Measurements from ENCODE around the gene HAGHL.
"Not testable (repeated sequence)": the region's sequence is repeated elsewhere in the genome, so short reads cannot be mapped to it uniquely, and the experiment has no call there.

Gene HAGHL

DNA sequence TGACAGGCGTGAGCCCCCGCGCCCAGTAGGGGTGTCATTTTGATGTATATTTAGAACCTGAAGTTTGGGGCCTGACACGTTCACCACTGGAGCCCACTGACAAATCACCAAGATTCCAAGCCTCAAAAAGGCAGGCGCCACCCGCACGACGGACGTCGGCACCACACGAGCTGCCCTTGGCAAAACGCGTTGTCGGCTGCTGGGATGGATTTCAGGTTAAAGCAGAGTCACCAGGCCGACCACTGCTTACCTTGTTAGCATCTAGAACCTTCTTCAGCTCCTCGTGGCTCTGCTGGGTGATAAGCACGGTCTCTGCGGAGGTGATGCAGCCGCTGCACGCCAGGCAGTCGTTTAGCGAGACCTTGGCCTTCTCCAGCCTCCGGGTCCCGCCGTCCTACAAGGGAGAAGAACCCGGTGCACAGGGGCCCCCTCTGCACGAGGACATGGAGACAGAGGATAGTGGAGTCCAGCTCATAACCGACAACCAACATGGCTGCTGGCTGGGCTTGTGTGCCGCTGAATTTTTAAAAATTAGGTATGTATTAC is 10.1 kb downstream of the HAGHL start:
- no peak for DNase-seq

DNA sequence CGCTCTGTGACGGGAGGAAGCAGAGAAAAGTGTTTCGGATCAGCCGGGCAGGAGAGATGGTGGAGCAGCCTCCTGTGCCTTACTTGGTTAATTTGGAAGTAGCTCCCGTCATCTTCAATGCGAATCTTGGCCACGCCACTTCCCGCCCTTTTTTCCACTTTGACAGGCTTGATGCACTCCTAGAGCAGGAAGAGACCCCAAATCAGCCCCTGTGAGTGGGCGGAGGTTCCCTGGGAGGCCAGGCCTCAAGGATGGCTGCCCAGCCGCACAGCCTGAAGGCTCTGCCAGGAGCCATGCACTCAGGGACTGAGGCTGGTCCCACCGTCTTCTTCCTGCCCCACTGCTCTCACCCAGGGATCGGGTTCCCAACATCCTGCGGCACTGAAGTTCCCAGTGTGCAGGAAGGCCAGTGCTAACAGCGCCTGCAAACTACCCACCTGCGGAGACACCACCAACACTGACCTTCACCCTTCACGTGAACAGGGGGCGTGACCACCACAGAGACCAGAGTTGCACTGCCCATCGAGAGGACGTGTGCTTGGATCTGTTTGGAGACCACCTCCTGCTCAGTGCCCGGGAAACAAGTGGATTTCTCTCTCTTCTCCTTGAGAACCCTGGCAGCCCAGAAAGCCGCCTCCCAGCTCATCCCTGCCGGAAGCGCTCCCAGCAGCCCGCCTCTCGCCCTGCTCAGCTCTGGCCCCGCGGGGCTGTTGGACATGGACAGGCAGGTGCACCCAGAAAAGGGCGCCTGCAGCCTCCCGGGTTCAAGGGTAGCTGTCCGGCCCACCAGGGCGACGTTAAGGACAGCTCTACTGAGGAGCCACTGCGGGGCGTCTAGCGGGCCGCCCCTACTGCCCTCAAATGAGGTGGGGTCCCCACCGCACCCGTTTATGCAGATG is 12.9 kb downstream of the HAGHL start:
- DNase-seq: peak; percentile 25

DNA sequence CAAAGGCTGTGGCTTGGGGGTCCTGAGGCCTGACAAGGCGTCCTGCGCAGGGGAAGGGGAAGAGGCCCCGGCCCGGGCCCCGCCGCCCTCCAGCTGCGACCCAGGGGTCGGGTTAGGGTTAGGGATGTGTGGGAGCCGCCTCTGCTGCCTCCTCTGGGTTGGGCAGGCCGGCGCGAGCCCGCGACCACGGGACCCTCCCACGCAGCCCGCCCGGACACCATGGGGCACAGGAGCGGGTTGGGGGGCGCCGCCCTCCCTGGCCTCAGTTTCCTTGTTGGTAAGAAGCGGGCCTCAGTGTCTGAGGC is 13.5 kb downstream of the HAGHL start:
- no peak for DNase-seq

DNA sequence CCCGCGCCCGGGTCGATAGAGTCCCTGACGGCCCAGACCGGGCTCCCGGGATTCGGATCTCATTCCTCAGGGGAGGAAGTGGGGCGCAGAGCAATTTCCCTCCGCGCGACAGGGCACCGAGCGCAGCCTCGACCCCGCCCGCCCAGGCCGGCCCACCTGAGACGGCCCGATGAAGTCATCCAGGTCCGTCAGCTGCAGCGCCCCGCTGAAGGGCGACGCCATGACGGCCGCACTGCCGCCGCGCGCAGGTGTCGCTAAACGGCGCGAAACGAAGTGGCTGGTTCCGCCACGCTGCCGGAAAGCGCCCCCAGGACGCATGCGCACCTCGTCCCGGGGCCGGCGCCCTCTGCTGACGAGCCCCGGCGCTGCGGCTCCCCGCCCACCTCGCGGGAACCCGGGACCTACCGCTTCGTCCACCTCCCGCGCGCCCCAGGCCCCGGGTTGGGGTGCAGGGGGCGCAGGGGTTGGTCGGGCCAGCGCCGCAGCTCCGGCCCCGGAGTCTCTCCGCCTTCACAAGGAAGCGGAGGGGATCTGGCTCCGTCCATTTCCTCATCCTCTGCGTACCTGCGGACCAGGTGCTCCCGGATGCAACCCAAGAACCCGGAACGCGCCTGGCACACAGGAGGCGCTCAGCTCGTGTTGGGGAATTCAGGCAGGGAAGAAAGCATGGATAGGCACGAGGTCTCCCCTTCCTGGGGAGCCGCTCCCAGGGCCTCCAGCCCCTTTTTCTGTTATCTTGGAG is 14.0 kb downstream of the HAGHL start, which contains the start of gene CIAO3:
Gene CIAO3, minus strand, starts transcription at position 234 of the 742 bp plus-strand sequence. Its CDS starts 12 bp downstream, at position 222.
- DNase-seq: peak; percentile 95

DNA sequence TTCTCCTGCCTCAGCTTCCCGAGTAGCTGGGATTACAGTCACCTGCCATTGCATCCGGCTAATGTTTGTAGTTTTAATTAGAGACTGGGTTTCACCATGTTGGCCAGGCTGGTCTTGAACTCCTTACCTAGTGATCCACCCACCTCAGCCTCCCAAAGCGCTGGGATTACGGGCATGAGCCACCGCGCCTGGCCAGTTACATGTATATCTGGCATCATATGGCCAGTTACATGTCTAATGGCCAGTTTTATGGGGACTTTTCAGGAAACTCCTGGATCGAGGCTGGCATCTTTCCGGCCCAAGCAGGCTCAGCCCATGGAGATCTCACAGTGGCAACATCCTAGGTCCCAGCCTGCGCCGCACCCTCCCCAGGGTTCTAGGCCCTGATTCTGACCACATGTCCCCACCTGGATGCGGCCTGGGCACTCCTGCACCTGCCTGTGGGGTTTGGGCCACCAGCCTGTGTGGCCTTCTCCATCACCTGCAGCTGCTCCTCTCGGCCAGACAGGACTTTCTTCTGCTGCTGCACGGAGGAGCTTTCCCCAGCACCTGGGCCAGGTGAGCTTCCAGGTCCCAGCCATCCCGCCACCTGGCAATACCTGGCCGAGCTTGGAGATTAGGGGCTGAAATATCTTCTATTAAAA is 15.2 kb downstream of the HAGHL start:
- no peak for DNase-seq

DNA sequence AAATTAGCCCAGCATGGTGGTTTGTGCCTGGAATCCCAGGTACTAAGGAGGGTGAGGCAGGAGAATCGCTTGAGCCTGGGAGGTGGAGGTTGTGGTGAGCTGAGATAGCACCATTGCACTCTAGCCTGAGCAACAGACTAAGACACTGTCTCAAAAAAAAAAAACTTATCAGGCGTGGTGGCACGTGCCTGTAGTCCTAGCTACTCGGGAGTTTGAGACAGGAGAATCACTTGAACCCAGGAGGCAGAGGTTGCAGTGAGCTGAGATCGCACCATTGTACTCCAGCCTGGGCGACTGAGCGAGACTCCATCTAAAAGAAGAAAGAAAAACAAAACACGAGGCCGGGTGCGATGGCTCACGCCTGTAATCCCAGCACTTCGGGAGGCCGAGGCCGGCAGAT is 16.0 kb downstream of the HAGHL start:
- DNase-seq: not testable (repeated sequence)

DNA sequence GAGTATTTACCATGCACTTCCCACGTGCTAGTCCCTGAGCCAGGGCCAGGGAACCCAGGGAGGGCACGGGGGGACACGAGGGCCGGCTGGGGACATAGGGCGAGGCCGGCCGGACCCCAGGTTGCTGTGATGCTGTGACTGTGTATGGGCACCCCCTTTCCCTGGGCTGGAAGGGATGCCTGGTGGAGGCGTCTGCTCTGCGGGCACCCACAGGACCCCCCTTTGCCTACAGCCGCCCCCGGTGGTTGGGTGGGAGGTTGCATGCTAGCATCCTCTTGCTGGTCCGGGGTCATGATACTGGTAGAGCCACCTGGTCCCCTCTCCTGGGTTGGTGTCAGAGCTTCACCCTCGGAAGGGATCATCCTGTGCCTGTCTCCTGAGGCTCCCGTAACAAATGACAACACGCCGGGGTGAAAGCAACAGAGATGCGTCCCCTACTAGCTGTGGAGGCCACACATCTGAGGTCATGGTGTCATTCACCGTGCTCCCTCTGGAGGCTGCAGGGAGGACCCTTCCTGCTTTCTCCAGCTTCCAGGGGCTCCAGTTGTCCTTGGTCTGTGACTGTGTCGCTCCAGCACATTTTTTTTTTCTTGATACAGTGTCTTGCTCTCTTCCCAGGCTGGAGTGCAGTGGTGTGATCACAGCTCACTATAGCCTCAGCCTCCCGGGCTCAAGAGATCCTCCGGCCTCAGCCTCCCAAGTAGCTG is 17.0 kb downstream of the HAGHL start:
- DNase-seq: no peak

DNA sequence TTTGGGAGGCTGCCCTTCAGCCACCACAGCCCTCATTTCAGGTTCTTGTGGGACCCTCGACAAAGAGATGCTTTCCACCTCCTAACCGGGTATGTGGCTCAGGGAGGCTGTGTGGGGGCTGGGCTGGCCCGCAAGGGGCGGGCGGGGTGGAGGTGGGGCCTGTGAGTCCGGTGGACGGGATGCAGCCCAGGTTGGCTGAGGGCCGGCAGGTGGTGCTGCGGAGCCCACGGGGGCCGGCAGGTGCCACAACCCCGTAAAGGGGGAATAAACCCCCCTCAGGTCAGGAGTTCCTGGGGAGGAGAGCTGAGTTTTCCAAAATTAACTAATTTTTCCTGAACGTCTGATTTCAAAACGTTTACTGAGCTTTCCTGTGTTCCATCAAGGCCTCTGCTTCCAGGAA is 18.8 kb downstream of the HAGHL start:
- DNase-seq: no peak

DNA sequence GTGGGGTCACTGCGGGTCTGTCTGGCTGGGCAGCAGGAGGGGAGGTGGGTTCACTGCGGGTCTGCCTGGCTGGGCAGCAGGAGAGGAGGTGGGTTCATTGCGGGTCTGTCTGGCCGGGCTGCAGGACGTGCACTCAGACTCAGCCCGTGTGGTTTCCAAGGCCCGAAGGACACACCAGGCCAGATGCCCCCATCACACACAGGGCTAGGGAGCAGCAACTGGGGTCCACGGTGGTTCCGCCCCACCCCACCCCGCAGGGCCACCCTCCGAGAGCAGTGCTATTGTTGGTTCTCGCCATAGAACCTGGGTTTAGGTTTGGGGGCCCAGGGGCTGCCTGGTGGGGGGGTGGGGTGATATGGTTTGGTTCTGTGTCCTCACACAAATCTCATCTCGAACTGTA is 19.7 kb downstream of the HAGHL start:
- DNase-seq: no peak

DNA sequence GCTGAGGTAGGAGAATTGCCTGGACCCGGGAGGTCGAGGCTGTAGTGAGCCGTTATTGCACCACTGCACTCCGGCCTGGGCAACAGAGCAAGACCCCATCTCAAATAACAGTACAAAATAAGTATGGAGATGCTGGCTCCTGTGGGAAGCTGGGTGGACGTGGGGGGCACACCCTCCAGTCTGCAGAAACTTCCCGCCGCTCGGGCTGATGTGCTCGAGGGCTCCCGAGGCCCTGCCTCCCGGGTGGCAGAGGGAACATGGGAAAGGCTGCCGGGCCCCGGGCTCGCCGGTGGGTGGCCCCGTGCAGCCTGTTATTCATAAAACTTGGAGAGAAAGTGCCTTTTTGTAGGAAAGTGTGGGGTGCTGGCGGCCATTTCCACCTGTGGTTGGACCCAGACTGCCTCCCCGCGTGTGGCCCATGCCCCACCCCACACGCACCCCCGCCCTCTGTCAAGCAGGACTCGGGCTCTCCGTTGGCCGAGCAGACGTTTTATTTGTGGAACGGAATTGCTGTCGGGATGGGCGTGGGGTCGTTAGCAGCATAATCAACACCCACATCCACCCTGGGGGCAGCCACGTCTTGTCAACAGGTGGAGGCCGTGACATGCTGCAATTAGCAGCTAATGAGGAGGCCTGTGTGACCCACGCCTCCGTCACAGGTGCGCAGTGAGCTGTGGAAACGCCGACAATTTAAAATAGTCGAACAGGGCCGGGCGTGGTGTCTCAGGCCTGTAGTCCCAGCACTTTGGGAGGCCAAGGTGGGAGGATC is 21.3 kb downstream of the HAGHL start:
- DNase-seq: no peak

DNA sequence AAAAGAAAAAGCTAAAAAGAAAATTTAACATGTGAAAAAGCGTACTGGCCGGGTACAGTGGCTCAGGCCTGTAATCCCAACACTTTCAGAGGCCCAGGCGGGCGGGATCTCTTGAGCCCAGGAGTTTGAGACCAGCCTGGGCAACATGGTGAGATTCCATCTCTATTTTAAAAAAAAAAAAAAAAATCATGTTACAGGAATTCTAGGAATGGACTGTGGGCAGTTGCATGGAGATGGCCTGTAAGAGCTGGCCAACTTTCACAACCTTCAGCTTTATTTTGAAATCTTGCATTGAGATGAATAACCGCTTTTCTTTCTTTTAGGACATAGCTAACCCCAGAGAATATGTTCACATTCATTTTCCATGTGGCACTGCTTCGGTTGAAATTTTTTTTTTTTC is 22.1 kb downstream of the HAGHL start:
- no peak for DNase-seq

DNA sequence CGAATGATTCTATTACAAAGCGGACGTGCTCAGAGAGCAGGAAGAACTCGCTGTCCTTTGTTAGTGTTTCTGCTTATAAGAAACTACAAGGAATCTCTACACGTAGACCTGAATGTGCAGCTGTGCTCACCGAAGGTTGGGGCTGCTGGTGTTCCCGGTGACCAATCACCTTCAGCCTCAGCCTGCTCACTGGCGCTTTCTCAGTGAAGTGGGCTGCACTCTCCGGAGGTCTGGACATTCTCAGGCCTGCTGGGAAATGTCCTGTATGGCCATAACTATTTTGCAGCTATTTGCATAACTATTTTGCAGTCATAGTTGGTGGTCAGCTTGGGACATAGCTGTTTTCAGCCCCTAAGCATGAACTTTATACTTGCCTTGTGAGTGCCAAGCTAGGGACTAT is 23.6 kb downstream of the HAGHL start:
- DNase-seq: no peak

DNA sequence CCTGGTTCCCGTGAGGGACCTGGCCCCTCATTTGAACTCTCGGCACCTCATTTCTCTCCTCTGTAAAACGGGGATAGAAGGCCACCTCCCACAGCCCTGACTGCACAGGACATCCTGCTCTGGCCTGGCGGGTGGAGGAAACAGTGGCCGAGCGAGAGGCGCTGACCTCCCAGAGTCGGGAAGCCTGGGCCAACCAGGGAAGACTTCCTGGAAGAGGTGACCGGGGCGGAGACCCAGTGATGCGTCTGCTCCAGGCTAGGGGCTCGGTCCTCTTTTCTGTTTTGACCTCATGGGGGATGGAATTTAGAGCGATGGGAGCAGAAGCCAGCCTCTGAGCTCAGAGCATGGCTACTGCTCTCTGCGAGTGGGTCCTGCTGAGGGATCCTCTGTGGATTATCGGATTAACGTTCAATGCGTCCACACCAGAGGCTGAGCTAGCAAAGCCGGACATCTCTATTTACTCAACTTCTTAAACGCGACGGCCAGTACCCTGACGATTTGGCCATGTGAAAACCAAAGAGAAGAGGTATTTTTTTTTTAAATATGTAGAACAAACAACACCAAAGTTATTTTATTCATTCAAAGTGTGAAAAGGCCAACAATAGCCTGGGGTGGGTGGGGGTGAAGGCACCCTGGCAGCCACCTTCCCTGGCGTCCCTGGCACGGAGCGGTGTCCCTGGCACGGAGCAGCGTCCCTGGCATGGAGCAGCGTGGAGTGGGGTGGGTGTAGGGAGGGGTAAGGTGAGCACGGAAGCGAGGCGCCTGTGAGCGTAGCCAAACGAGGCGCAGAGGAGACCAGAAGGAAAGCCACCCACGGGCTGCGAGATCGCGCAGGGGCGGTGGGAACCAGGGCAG is 24.5 kb downstream of the HAGHL start:
- DNase-seq: no peak

DNA sequence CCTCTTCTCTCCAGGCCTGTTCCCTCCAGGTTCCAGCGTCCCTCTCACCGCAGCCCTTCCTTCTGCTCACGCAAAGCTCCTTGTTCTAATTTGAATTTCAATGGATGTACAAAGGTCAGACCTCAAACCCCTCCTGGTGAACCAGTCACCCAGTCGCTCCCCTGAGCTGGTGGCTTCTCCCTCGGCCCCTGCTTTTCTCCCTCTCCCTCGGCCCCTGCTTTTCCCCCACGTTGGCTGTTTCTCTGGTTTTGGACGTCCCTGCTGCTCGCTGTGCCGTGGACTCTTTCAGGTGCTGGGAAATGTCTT is 25.1 kb downstream of the HAGHL start:
- DNase-seq: no peak

DNA sequence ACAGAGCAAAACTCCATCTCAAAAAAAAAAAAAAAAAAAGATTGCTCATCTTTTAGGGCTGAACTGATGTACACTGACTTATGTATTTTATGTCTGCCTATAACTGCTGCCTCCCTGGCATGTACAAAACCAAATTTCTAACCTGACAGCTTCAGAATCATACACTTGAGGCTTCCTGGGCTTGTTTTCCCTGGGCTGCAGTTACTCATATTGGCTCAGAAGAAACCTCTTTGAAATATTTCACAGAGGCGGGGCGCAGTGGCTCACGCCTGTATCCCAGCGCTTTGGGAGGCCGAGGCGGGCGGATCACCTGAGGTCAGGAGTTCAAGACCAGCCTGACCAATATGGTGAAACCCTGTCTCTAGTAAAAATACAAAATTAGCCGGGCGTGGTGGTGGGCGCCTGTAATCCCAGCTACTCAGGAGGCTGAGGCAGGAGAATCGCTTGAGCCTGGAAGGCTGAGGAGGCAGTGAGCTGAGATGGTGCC is 27.3 kb downstream of the HAGHL start:
- not testable (repeated sequence) for DNase-seq

DNA sequence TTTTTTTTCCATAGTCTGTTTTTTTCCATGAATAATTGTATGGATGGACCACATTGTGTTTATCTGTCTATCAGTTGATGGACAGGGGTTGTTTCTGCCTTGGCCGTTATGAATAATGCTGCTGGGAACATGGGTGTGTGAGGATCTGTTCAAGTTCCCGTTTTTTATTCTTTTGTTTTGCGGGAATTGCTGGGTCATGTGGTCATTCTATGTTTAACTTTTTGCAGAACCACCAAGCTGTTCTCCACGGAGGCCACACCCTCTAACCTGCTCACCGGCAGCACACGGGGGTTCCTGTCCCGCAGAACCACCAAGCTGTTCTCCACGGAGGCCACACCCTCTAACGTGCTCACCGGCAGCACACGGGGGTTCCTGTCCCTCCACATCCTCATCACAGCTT is 27.8 kb downstream of the HAGHL start:
- DNase-seq: no peak

DNA sequence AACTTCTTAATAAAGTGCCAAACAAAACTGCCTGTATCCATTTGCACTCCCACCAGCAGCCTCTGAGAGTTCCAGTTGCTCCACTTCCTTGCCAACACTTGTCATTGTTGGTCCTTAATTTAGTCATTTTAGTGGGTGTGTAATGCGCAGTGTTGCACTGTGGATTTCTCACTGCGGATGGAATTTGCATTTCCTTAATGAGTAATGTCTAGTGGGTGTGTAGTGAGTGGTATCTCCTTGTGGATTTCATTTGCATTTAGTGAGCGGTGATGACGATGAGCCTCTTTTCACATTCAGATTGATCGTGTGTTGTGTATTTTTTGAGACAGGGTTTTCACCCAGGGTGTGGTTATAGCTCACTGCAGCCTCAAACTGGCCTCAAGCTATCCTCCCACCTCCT is 29.5 kb downstream of the HAGHL start:
- DNase-seq: no peak

DNA sequence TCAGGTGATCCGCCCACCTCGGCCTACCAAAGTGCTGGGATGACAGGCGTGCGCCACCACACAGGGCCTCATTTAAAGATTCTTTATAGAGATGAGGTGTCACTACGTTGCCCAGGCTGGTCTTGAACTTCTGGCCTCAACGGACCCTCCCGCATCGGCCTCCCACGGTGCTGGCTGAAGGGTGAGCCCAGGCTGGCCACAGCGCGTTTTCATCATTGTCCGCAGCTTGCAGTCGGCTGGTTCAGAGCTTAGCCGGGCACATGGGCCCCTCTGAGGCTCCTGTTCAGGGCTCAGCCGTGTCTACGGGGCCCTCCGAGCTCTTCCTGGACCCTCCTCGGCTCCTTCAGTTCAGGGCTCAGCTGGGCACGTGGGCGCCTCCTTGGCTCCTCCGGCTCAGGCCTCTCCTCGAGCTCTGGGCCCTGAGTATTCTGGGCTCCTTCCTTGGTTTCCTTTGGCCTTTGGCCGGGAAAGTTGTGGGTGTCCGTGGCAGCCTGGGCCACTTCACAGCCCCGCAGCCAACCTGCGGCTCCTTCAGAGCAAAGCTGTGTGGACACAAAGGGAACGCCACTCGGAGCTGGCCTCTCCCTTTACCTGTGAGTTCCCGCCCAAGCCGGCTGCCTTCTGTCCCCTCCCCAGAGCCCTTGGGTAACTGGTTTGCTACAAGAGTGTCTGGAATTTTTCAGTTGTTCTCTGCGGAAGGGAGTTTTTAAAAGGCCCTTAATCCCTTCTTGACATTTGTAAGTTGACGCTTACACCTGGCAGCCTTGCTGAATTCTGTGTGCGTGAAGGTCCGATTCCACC is 32.4 kb downstream of the HAGHL start:
- no peak for DNase-seq

DNA sequence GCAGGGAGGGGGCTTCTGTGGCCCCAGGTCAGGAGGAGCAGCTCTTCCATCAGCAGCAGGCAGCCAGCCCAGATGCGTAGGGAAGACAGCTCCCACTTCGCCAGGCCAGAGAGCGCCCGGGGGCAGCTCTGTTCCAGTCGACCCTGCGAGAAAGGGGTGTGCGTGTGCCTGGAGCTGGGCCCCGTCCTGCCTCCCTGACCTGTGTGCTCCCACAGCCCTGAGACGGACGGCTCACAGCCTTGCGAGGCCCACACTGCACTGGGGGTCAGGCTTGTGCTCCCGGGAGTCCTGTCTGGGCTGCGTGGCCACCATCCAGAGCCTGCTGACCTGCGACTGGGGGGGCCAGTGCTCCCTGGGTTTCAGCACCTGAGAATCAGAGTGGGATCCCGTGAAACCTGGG is 33.2 kb downstream of the HAGHL start:
- no peak for DNase-seq

Measured in stimulated activated CD8-positive, alpha-beta memory T cell treated with anti-CD3 and anti-CD28 coated beads, Interleukin-4, amount 100 ng/mL, for 48 hours (primary cell).